Muscle layer of duodenum (tissue), 2 donors: Measurements from ENCODE around the gene RSPH3.

Experiments used
- H3K27ac ChIP-seq: one replicate; pipeline ENCODE4 v1.7.0; 2013; ENCODE audit warnings: mild to moderate bottlenecking, low read length
- H3K27me3 ChIP-seq: one replicate; pipeline ENCODE4 v1.7.0; 2013; ENCODE audit warnings: low read depth, mild to moderate bottlenecking, control low read depth, low read length
- H3K36me3 ChIP-seq, 2 donors: one replicate each; pipeline ENCODE4 v1.7.0; 2013; ENCODE audit warnings: low read length in 2 of 2, control low read depth in 1 of 2, mild to moderate bottlenecking in 1 of 2; ENCODE audit not compliant: insufficient read depth in 2 of 2, control insufficient read depth in 1 of 2
- H3K4me1 ChIP-seq, 2 donors: one replicate each; pipeline ENCODE4 v1.7.0; 2013; ENCODE audit warnings: low read length in 2 of 2, mild to moderate bottlenecking in 2 of 2, control low read depth in 1 of 2, moderate library complexity in 1 of 2; ENCODE audit not compliant: insufficient read depth in 2 of 2, control insufficient read depth in 1 of 2
- H3K4me3 ChIP-seq, 2 donors: one replicate each; pipeline ENCODE4 v1.7.0; 2013; ENCODE audit warnings: low read length in 2 of 2, low read depth in 1 of 2, mild to moderate bottlenecking in 1 of 2
- H3K9me3 ChIP-seq, 2 donors: one replicate each; pipeline ENCODE4 v1.7.0; 2013; ENCODE audit warnings: low read length in 2 of 2, control low read depth in 1 of 2, mild to moderate bottlenecking in 1 of 2; ENCODE audit not compliant: control insufficient read depth in 1 of 2
- donor health status: healthy.

RSPH3 gene

DNA sequence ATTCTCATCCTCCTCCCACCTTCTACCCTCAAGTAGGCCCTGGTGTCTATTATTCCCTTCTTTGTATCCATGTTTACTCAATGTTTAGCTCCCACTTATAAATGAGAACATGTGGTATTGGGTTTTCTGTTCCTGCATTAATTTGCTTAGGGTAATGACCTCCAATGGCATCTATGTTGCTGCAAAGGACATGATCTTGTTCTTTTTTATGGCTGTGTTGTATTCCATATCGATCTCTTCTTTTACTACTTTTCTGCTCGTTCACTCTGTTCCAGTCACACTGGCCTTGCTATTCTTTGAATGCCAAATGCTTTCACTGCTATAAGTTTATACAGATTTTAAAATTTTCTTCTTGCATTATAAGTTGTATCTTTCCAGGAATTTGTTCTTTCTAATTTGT is 57.7 kb downstream of the RSPH3 start:
- no peak overlapping the region for H3K4me3 ChIP-seq
- H3K4me1 ChIP-seq, result no peaks in the 10 kb centered on the region
- no peak overlapping the region for H3K27ac ChIP-seq
- no peaks in the 10 kb centered on the region for H3K27me3 ChIP-seq
- no peaks in the 10 kb centered on the region for H3K36me3 ChIP-seq
- H3K9me3 ChIP-seq, result peaks cover 0 to 3% of the 10 kb centered on the region in 2 donors

DNA sequence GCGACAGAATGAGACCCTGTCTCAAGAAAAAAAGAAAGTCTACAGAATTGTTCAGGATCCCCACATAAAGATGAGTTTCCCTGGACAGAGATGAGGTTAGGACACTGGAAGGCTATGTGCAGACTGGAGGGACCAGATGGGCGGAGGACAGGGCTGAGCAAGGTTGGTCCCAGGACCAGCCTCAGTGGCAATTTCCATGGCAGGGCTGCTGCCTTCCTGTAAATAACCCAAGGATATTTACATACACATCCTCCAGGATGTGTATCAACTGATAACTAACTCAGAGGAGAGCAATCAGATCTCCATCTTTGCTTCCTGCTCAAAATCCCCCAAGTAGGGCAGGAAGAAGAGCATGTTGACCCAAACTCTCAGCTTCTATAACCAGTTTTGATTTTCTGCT is 58.8 kb downstream of the RSPH3 start:
- Histone ChIP-seq H3K9me3 (peaks cover 0 to 3% of the 10 kb centered on the region in 2 donors), H3K36me3 (no peaks in the 10 kb centered on the region), H3K27ac (no peak overlapping the region)

DNA sequence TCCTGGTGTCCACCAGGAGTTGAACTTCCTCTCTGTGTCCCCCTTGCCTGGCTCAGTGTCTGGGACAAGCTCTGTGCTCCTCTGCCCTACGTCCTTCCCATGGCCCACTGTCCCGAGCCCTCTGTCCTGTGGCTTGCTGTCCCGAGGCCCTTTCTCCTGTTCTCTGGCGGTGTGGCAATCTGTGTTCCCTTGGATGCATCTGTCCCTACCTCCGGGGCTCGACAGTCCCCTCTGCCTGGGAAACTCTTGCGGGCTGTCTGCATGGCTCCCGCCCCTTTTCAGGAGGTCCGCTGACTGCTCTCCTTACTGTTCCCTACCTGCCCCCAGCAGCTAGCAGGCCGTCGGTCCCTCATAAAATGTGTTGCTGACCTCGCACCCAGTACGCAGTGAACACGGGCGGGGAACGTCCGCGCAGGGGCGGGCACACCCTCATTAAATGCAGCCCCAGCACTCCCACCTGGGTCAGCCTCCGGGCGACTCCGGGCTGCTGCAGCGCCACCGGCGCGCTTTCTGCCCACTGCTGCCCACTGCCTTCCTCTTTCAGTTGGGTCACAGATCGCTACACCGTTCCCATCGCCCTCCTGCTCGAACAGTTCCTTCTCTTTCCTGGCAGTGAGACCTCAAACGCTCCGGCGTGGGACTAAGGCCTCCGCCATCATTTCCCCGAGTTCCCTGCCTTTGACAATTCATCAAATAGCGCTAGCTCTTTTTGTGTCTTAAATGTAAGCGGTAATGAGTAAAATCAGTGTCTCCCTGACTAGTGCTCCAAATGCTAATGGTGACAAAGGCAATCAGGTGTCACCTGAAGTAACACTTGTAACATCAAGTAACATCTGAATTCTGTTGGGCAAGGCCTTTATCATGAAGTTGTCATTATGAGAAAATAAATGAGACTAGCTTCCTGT is 60.5 kb downstream of the RSPH3 start:
- Histone ChIP-seq H3K27ac (no peak overlapping the region), H3K36me3 (no peaks in the 10 kb centered on the region), H3K4me3 (peak overlapping the region; percentile 16 to 19), H3K27me3 (no peaks in the 10 kb centered on the region), H3K4me1 (no peaks in the 10 kb centered on the region), H3K9me3 (peaks cover 0 to 3% of the 10 kb centered on the region in 2 donors)

More for the DNA sequence above, 58.8 kb downstream of the RSPH3 start:
- no peaks in the 10 kb centered on the region for H3K27me3 ChIP-seq
- no peaks in the 10 kb centered on the region for H3K4me1 ChIP-seq
- no peak overlapping the region for H3K4me3 ChIP-seq

DNA sequence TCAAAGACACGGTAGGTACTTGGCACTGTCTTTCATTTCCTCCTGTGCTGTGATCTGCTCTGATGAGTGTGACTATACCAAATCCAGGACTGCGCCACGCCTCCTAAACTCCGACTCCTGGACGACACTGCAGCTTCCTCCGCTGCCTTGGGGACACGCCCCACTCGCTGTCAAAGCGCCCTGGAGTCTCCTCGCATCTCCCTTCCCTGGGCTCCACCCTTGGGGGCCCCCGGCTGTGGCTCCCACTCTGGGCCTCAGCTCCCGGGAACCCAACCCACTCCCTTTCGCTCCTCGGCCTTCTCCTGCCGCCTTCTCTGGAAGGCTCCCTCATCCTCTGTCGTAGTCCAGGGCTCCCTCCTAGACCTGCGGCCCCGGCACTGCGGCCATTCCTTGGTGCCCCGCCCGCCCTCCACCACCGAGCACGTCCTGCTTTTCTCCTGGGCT is 61.2 kb downstream of the RSPH3 start:
- Histone ChIP-seq H3K4me1 (no peaks in the 10 kb centered on the region), H3K9me3 (peaks cover 0 to 3% of the 10 kb centered on the region in 2 donors), H3K27me3 (no peaks in the 10 kb centered on the region), H3K4me3 (peak overlapping the region; percentile 16 to 19), H3K36me3 (no peaks in the 10 kb centered on the region), H3K27ac (no peak overlapping the region)

DNA sequence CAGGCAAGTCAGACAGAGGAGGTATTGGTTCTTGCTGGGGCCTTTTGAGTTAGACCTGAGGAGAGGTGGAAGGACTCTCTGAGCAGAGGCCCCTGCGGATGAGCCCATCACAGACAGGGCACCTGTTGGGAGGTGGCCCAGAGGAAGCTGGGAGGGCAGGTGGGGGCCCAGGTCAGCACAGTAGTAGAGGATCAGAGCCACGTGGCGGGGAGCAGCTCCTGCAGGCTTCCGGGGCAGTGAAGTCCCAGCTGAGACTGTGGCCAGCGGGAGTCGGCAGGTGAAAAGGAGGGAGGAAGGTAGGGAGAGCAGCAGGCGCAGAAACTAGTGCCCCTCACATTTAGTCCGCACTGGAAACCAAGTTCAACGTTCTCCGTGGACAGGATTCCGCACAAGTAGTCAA is 61.8 kb downstream of the RSPH3 start:
- Histone ChIP-seq H3K4me3 (peak overlapping the region in 1 of 2 donors; percentile 19), H3K36me3 (no peaks in the 10 kb centered on the region), H3K27me3 (no peaks in the 10 kb centered on the region), H3K4me1 (no peaks in the 10 kb centered on the region), H3K9me3 (peaks cover 0 to 3% of the 10 kb centered on the region in 2 donors), H3K27ac (no peak overlapping the region)

DNA sequence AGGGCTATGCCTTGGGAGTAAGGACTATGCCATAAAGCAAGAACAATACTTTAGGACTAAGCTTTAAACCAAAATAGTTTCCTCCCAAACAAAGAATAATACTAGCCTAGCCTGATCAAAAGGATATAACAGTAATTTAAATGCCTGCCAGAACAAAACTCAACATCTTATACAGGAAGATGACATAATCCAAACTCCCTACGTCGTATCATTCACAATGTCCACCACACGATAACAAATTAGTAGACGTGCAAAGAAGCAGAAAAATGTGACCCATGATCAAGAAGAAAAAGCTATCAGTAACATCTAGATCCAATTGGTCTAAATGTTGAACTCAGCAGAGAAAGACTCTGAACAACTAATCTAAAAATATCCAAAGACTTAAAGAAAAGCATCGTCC is 65.8 kb downstream of the RSPH3 start:
- no peaks in the 10 kb centered on the region for H3K27me3 ChIP-seq

DNA sequence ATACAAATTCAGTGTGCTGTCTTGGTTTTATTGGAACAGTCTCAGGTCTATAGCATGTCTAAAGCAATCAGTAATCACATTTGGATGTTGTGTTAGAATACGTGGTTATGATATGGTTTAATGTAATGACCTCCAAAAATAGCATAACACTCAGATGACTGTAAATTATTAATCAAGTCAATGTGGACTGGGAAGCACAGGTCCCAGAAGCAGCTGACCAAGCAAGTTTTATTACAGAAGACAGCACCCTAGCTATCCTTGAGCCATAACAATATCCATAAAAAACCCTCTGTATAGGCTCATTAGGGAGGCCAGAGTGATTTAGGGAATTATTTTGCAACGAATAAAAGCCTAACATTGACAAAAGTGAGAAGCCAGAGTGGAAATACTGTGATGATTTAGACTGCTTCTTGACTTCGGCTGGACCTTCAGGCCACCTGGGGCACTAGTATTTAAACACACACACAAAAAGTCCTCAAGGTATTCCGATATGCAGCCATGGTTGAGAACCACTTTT is 66.9 kb downstream of the RSPH3 start:
- no peaks in the 10 kb centered on the region for H3K4me1 ChIP-seq
- no peak overlapping the region for H3K27ac ChIP-seq

More for the DNA sequence above, 65.8 kb downstream of the RSPH3 start:
- Histone ChIP-seq H3K36me3 (no peaks in the 10 kb centered on the region), H3K9me3 (no peaks in the 10 kb centered on the region), H3K4me3 (no peak overlapping the region), H3K4me1 (no peaks in the 10 kb centered on the region), H3K27ac (no peak overlapping the region)

DNA sequence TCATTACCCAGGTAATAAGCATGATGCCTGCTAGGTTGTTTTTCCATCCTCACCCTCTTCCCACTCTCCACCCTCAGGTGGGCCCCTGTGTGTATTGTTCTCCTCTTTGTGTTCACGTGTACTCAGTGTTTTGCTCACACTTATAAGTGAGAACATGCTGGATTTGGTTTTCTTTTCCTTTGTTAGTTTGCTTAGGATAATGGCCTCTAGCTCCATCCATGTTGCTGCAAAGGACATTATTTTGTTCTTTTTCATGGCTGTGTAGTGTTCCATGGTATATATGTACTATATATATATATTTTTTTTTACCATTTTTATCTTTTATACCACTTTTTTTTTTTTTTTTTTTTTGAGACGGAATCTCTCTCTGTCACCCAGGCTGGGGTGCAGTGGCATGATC is 71.9 kb downstream of the RSPH3 start:
- Histone ChIP-seq H3K36me3 (no peaks in the 10 kb centered on the region), H3K4me1 (no peaks in the 10 kb centered on the region), H3K9me3 (no peaks in the 10 kb centered on the region), H3K27me3 (no peaks in the 10 kb centered on the region), H3K27ac (no peak overlapping the region), H3K4me3 (no peak overlapping the region)

More for the DNA sequence above, 66.9 kb downstream of the RSPH3 start:
- Histone ChIP-seq H3K9me3 (no peaks in the 10 kb centered on the region), H3K36me3 (no peaks in the 10 kb centered on the region), H3K27me3 (no peaks in the 10 kb centered on the region), H3K4me3 (no peak overlapping the region)

DNA sequence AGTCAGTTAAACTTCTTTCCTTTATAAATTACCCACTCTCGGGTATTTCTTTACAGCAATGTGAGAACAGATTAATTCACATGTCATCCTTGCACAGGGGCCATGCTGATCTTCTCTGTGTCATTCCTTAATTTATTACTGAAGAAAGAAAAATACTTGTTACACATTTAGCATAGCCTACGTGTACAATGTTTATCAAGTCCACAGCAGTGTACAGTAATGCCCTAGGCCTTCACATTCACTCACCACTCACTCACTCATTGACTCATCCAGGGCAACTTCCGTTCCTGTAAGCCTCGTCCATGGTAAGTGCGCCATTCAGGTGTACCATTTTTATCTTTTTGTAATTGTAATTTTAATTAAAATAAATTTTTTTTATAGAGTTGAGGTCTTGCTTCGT is 73.6 kb downstream of the RSPH3 start:
- Histone ChIP-seq H3K4me3 (no peak overlapping the region), H3K27me3 (no peaks in the 10 kb centered on the region)

DNA sequence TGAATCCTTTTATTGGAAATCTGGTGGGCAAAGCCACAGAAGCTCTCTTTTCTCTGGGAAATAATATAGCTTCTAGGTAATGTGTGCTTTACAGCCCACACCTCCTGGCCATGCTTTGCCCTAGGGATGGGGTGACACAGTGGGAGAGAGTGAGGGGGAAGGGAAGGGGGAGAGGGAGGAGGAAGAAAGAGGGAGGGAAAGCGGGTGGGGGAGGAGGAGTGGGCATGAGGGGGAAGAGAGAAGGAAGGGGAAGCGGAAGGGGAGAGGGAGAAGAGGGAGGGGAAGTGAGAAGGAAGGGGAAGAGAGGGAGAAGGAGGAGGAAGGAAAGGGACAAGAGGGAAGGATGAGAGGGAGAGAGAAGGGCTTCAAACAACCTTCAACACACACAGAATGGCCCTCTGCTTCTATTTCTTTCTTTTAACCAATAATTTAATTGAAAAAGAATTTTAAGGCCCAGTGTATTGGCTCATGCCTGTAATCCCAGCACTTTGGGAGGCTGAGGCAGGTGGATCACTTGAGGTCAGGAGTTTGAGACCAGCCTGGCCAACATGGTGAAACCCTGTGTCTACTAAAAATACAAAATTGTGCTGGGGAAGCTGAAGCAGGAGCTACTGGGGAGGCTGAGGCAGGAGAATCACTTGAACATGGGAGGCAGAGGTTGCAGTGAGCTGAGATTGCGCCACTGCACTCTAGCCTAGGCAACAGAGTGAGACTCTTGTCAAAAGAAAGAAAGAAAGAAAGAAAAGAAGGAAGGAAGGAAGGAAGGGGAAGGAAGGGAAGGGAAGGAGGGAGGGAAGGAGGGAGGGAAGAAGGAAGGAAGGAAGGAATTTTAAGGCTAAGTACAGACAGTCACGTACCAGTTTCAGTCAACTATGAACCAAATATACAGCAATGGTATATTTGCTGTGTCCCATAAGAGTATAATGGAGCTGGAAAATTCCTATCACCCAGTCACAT is 75.2 kb downstream of the RSPH3 start:
- Histone ChIP-seq H3K27me3 (no peaks in the 10 kb centered on the region), H3K9me3 (no peaks in the 10 kb centered on the region), H3K27ac (no peak overlapping the region), H3K4me3 (no peak overlapping the region), H3K4me1 (no peaks in the 10 kb centered on the region), H3K36me3 (no peaks in the 10 kb centered on the region)

More for the DNA sequence above, 73.6 kb downstream of the RSPH3 start:
- Histone ChIP-seq H3K27ac (no peak overlapping the region), H3K9me3 (no peaks in the 10 kb centered on the region), H3K36me3 (no peaks in the 10 kb centered on the region), H3K4me1 (no peaks in the 10 kb centered on the region)
